G401.6 (cell line): Measurements from ENCODE around the gene PAX4.

Experiments used
- FAIRE-seq: peaks from 2 replicates; lab custom pipeline; 2012; peaks lifted over from hg19 to GRCh38; lab: Jason Lieb, UNC

PAX4 gene

GRCh38 chr7:127618042-127618441 is at the start of gene PAX4:
PAX4 (minus strand) TSS chr7:127618142; CDS start chr7:127615928, 2,214 bp downstream.
- no peak for FAIRE-seq

- FAIRE-seq = no peak
Measured at GRCh38 chr7:127667017-127667670, 49.2 kb upstream of the PAX4 start.

- no peak for FAIRE-seq
Measured at GRCh38 chr7:127666602-127667001, 48.7 kb upstream of the PAX4 start.

GRCh38 chr7:127665922-127666321 is 48.0 kb upstream of the PAX4 start:
- no peak for FAIRE-seq

- no peak for FAIRE-seq
Measured at GRCh38 chr7:127658970-127659630, 41.2 kb upstream of the PAX4 start.

GRCh38 chr7:127657500-127657899 is 39.6 kb upstream of the PAX4 start:
- FAIRE-seq = no peak

- no peak for FAIRE-seq
Measured at GRCh38 chr7:127655720-127656119, 37.8 kb upstream of the PAX4 start.

GRCh38 chr7:127654404-127655394 is 36.8 kb upstream of the PAX4 start:
- no peak for FAIRE-seq

- FAIRE-seq = no peak
Measured at GRCh38 chr7:127653396-127653795, 35.5 kb upstream of the PAX4 start.

GRCh38 chr7:127652333-127653248 is 34.6 kb upstream of the PAX4 start:
- FAIRE-seq = no peak

- FAIRE-seq = peak; percentile 97
Measured at GRCh38 chr7:127651556-127652332, 33.8 kb upstream of the PAX4 start, which contains the start of gene SND1. SND1 (plus strand) TSS chr7:127652194; CDS start chr7:127652374, 180 bp downstream.

- FAIRE-seq = no peak
Measured at GRCh38 chr7:127650847-127651555, 33.1 kb upstream of the PAX4 start.

- no peak for FAIRE-seq
Measured at GRCh38 chr7:127648986-127649385, 31.0 kb upstream of the PAX4 start.

GRCh38 chr7:127647636-127648035 is 29.7 kb upstream of the PAX4 start:
- FAIRE-seq = no peak

- no peak for FAIRE-seq
Measured at GRCh38 chr7:127644484-127644883, 26.5 kb upstream of the PAX4 start.

GRCh38 chr7:127638197-127638596 is 20.3 kb upstream of the PAX4 start:
- no peak for FAIRE-seq

GRCh38 chr7:127635659-127636285 is 17.8 kb upstream of the PAX4 start:
- FAIRE-seq = no peak

GRCh38 chr7:127632276-127632910 is 14.5 kb upstream of the PAX4 start:
- FAIRE-seq = no peak

GRCh38 chr7:127629268-127629854 is 11.4 kb upstream of the PAX4 start:
- no peak for FAIRE-seq
